Parathyroid adenoma (tissue), 2 donors: ENCODE measurements around the gene EMP3.
"Not testable (repeated sequence)": the region's sequence is repeated elsewhere in the genome, so short reads cannot be mapped to it uniquely, and the experiment has no call there.

Experiments
- H2AFZ ChIP-seq: fragments of 300-600 bp; sonication (generic); one replicate; pipeline ENCODE4 v1.7.0; 2017; ENCODE audit warnings: antibody characterized with exemption, mild to moderate bottlenecking
- H3K27ac ChIP-seq: fragments of 300-600 bp; sonication (generic); one replicate; pipeline ENCODE4 v1.7.0; 2017
- H3K27me3 ChIP-seq: fragments of 300-600 bp; sonication (generic); one replicate; pipeline ENCODE4 v1.7.0; 2017; ENCODE audit warnings: low read length; ENCODE audit not compliant: control insufficient read depth, insufficient read depth
- H3K36me3 ChIP-seq: fragments of 300-600 bp; sonication (generic); one replicate; pipeline ENCODE4 v1.7.0; 2017; ENCODE audit warnings: low read length; ENCODE audit not compliant: control insufficient read depth, insufficient read depth
- H3K4me1 ChIP-seq: fragments of 300-600 bp; sonication (generic); one replicate; pipeline ENCODE4 v1.7.0; 2017; ENCODE audit warnings: control low read depth
- H3K4me2 ChIP-seq: fragments of 300-600 bp; sonication (generic); one replicate; pipeline ENCODE4 v1.7.0; 2017; ENCODE audit warnings: low read length
- H3K4me3 ChIP-seq: fragments of 300-600 bp; sonication (generic); one replicate; pipeline ENCODE4 v1.7.0; 2017; ENCODE audit warnings: low read depth, low read length
- H3K79me2 ChIP-seq: fragments of 300-600 bp; sonication (generic); one replicate; pipeline ENCODE4 v1.7.0; 2017; ENCODE audit warnings: control low read depth
- H3K9ac ChIP-seq: fragments of 300-600 bp; sonication (generic); one replicate; pipeline ENCODE4 v1.7.0; 2017; ENCODE audit warnings: mild to moderate bottlenecking
- H3K9me3 ChIP-seq: fragments of 300-600 bp; sonication (generic); one replicate; pipeline ENCODE4 v1.7.0; 2017; ENCODE audit warnings: low read length; ENCODE audit not compliant: control insufficient read depth
- CTCF ChIP-seq: fragments of 300-600 bp; sonication (generic); IDR thresholded peaks from one replicate; pipeline ENCODE4 v1.7.0; 2017; ENCODE audit warnings: antibody characterized with exemption, mild to moderate bottlenecking
- donor health status: primary hyperparathyroidism.

EMP3 gene

GRCh38 chr19:48290401-48290770 is 35.0 kb upstream of the EMP3 start:
- Histone ChIP-seq H3K9me3 (no peaks in the 10 kb centered on the region), H3K79me2 (no peaks in the 10 kb centered on the region), H3K27me3 (no peaks in the 10 kb centered on the region), H3K4me2 (no peak overlapping the region), H3K36me3 (no peaks in the 10 kb centered on the region), H2AFZ (no peak overlapping the region), H3K4me1 (peaks cover 3% of the 10 kb centered on the region), H3K4me3 (no peak overlapping the region), H3K27ac (no peak overlapping the region), H3K9ac (no peak overlapping the region)
- TF ChIP-seq CTCF: no peak

GRCh38 chr19:48290771-48291488 is 34.4 kb upstream of the EMP3 start:
- H3K4me3 ChIP-seq: peak overlapping the region; percentile 47
- TF ChIP-seq CTCF: peak; percentile 99
- no peak overlapping the region for H3K9ac ChIP-seq
- no peak overlapping the region for H3K27ac ChIP-seq
- peak overlapping the region; percentile 53 for H2AFZ ChIP-seq
- H3K27me3 ChIP-seq: no peaks in the 10 kb centered on the region
- no peaks in the 10 kb centered on the region for H3K79me2 ChIP-seq
- peaks cover 3% of the 10 kb centered on the region for H3K4me1 ChIP-seq
- H3K9me3 ChIP-seq: no peaks in the 10 kb centered on the region
- no peaks in the 10 kb centered on the region for H3K36me3 ChIP-seq
- peak overlapping the region; percentile 90 for H3K4me2 ChIP-seq

GRCh38 chr19:48291489-48291815 is 33.9 kb upstream of the EMP3 start:
- not testable (repeated sequence) for H3K27ac ChIP-seq, H3K9ac ChIP-seq, H3K4me3 ChIP-seq, H3K9me3 ChIP-seq, H3K4me1 ChIP-seq, H3K36me3 ChIP-seq, H3K27me3 ChIP-seq, H3K79me2 ChIP-seq
- Histone ChIP-seq H2AFZ (peak overlapping the region; percentile 53), H3K4me2 (peak overlapping the region; percentile 90)

GRCh38 chr19:48292798-48293197 is 32.6 kb upstream of the EMP3 start:
- Histone ChIP-seq H3K27ac (no peak overlapping the region), H3K9ac (no peak overlapping the region), H3K27me3 (no peaks in the 10 kb centered on the region), H3K36me3 (no peaks in the 10 kb centered on the region), H3K4me1 (peaks cover 3% of the 10 kb centered on the region), H3K9me3 (no peaks in the 10 kb centered on the region), H3K4me2 (no peak overlapping the region), H3K79me2 (no peaks in the 10 kb centered on the region), H3K4me3 (no peak overlapping the region), H2AFZ (no peak overlapping the region)
- TF ChIP-seq CTCF: no peak

GRCh38 chr19:48295458-48295857 is 29.9 kb upstream of the EMP3 start:
- Histone ChIP-seq H3K4me2 (no peak overlapping the region), H3K9me3 (no peaks in the 10 kb centered on the region), H3K9ac (no peak overlapping the region), H3K4me1 (peaks cover 3% of the 10 kb centered on the region), H3K4me3 (no peak overlapping the region), H3K79me2 (no peaks in the 10 kb centered on the region), H3K36me3 (no peaks in the 10 kb centered on the region), H3K27ac (no peak overlapping the region), H3K27me3 (no peaks in the 10 kb centered on the region), H2AFZ (no peak overlapping the region)
- no peak for TF ChIP-seq CTCF
